NB4 (cell line): Measurements from ENCODE around the gene SERTAD3.
A peak's percentile ranks its signal among the peaks of the same experiment; 100 is the strongest.

Experiments
- DNase-seq: peaks from one replicate; pipeline ENCODE4 v3.0.0; 2010; ENCODE audit warnings: low read depth
- H3K4me3 ChIP-seq: one replicate; pipeline ENCODE4 v1.5.1; 2011; ENCODE audit warnings: mild to moderate bottlenecking, low read depth, low read length, moderate library complexity
- MAX ChIP-seq: IDR thresholded peaks from 2 replicates; pipeline ENCODE4 v1.6.1; 2011; ENCODE audit warnings: low read depth, low read length
- MYC ChIP-seq: IDR thresholded peaks from 2 replicates; pipeline ENCODE4 v1.6.1; 2011; ENCODE audit warnings: low read depth, low read length
- POLR2A ChIP-seq: IDR thresholded peaks from 2 replicates; pipeline ENCODE4 v1.6.1; 2011; ENCODE audit warnings: mild to moderate bottlenecking; ENCODE audit not compliant: insufficient read length; ENCODE audit errors: extremely low read depth
- TF ChIP-seq, protein P1 (sequence below): IDR thresholded peaks from one replicate; pipeline ENCODE4 v1.5.1; 2012; ENCODE audit warnings: low read depth, low read length

SERTAD3 gene

DNA sequence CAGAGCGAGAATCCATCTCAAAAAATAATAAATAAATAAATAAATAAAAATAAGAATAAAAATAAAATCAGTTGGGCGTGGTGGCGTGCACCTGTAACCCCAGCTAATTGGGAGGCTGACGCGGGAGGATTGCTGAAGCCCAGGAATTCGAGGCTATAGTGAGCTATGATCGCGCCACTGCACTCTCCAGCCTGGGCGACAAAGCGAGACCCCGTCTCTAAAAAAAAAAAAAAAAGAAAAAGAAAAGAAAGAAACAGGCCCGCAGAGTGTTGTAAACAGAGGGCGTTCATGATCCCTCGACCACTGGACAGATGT lies 23.7 kb downstream of the SERTAD3 start:
- no peak for DNase-seq
- peak overlapping the region; percentile 49 for H3K4me3 ChIP-seq
- TF ChIP-seq, protein P1, sequence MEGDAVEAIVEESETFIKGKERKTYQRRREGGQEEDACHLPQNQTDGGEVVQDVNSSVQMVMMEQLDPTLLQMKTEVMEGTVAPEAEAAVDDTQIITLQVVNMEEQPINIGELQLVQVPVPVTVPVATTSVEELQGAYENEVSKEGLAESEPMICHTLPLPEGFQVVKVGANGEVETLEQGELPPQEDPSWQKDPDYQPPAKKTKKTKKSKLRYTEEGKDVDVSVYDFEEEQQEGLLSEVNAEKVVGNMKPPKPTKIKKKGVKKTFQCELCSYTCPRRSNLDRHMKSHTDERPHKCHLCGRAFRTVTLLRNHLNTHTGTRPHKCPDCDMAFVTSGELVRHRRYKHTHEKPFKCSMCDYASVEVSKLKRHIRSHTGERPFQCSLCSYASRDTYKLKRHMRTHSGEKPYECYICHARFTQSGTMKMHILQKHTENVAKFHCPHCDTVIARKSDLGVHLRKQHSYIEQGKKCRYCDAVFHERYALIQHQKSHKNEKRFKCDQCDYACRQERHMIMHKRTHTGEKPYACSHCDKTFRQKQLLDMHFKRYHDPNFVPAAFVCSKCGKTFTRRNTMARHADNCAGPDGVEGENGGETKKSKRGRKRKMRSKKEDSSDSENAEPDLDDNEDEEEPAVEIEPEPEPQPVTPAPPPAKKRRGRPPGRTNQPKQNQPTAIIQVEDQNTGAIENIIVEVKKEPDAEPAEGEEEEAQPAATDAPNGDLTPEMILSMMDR, result no peak
- TF ChIP-seq MAX (no peak), MYC (no peak), POLR2A (no peak)

DNA sequence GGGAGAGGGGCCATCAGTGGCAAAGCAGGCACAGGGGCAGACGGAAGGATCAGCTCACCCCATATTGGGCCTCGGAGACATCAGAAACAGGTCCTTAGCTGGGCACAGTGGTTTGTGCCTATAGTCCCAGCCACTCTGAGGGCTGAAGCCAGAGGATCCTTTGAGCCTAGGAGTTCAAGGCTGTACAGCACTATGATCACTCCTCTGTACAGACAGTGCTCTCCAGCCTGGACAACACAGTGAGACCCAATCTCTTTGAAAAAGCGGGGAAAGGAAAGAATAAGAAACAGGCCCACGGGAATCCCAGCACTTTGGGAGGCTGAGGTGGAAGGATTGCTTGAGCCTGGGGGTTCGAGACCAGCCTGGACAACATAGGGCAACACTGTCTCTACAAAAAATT lies 24.4 kb downstream of the SERTAD3 start:
- H3K4me3 ChIP-seq, result no peak overlapping the region
- TF ChIP-seq MAX, result no peak
- TF ChIP-seq, protein P1, result no peak
- no peak for TF ChIP-seq POLR2A
- no peak for TF ChIP-seq MYC
- DNase-seq, result no peak

- H3K4me3 ChIP-seq, result no peak overlapping the region
- DNase-seq, result no peak
- TF ChIP-seq MAX (no peak), MYC (no peak), POLR2A (no peak)
- TF ChIP-seq, protein P1, result no peak
These were observed 25.0 kb downstream of the SERTAD3 start for GRCh38 chr19:40419066-40419612.

GRCh38 chr19:40418040-40418439 lies 26.1 kb downstream of the SERTAD3 start:
- no peak overlapping the region for H3K4me3 ChIP-seq
- TF ChIP-seq, protein P1, result no peak
- TF ChIP-seq POLR2A (no peak), MYC (no peak), MAX (no peak)
- DNase-seq, result no peak

DNA sequence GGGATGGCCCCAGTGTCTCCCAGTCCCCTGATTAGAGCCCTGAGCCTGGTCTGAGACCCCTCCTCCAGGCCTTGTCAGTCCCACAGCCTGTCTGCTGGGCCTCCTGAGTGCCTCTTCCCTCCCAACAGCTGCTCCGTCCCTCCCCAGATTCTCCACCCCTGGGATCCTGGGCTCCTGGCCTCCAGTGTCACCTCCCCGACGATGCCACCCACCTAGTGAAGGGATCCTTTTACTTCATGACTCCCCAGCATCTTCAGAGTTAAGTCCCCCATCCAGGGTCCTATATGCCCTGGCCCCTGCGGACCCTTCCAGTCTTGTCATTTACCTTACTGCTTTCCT lies 26.5 kb downstream of the SERTAD3 start:
- H3K4me3 ChIP-seq, result no peak overlapping the region
- DNase-seq, result no peak
- no peak for TF ChIP-seq MAX
- TF ChIP-seq MYC, result no peak
- no peak for TF ChIP-seq POLR2A
- TF ChIP-seq, protein P1, result no peak
